Astrocyte of the spinal cord (primary cell): ENCODE results near the gene NIFK.
A peak's percentile ranks its signal among the peaks of the same experiment; 100 is the strongest.
"Not testable (repeated sequence)": the region's sequence is repeated elsewhere in the genome, so short reads cannot be mapped to it uniquely, and the experiment has no call there.

Experiments used
- DNase-seq: peaks from one replicate; pipeline ENCODE4 v3.0.0; 2011; ENCODE audit warnings: low read depth, low spot score
- H3K4me3 ChIP-seq: 2 replicates; pipeline ENCODE4 v1.5.1; 2011; ENCODE audit warnings: low read depth, mild to moderate bottlenecking, low read length, moderate library complexity
- CTCF ChIP-seq: IDR thresholded peaks from 2 replicates; pipeline ENCODE4 v1.5.1; 2012; ENCODE audit warnings: low read depth, mild to moderate bottlenecking, low read length, inconsistent platforms
- in situ Hi-C: cut with HindIII; loops from 2 replicates; pipeline ENCODE4 v1.10.0; 2017; ENCODE audit warnings: low sequenced_read_pairs

The NIFK gene

DNA sequence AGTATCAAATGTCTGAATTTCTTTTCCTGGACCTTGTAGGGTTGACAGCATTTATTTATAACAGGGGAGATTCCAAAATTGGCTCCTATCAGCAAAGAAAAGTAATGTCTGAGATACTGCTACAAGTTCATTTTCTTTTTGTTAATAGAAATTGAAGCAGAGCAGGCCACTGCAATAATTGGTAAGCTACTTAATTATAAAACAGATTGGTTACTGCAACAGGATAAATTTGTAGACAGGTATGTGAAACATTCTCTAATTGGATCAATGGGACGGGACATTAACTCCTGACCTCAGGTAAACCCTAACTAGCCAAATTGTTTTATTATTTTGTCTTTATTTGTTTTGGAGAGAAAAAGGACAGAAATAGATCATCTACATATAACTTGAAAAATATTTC lies 20.5 kb downstream of the NIFK start:
- in situ Hi-C loops: no loop called here

DNA sequence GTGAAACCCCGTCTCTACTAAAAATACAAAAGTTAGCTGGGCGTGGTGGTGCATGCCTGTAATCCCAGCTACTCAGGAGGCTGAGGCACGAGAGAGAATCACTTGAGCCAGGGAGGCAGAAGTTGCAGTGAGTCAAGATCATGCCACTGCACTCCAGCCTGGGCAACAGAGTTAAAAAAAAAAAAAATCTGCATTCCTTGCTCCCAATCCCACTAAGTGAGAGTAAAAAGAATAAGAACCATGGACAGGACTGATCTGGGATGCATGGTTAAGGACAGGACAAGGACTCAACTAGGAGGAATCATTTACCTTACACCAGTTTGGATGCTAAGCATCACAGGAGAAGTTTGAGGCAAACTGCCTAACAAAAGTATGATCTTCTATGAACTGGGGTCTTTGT lies 25.2 kb downstream of the NIFK start:
- DNase-seq, in situ Hi-C loops, H3K4me3 ChIP-seq: not testable (repeated sequence)

More for the DNA sequence above, 20.5 kb downstream of the NIFK start:
- H3K4me3 ChIP-seq: no peak overlapping the region
- no peak for DNase-seq
- no peak for TF ChIP-seq CTCF

GRCh38 chr2:121710470-121711170 lies 26.1 kb downstream of the NIFK start:
- H3K4me3 ChIP-seq: no peak overlapping the region
- TF ChIP-seq CTCF: no peak
- DNase-seq: no peak
- in situ Hi-C loops: no loop called here

DNA sequence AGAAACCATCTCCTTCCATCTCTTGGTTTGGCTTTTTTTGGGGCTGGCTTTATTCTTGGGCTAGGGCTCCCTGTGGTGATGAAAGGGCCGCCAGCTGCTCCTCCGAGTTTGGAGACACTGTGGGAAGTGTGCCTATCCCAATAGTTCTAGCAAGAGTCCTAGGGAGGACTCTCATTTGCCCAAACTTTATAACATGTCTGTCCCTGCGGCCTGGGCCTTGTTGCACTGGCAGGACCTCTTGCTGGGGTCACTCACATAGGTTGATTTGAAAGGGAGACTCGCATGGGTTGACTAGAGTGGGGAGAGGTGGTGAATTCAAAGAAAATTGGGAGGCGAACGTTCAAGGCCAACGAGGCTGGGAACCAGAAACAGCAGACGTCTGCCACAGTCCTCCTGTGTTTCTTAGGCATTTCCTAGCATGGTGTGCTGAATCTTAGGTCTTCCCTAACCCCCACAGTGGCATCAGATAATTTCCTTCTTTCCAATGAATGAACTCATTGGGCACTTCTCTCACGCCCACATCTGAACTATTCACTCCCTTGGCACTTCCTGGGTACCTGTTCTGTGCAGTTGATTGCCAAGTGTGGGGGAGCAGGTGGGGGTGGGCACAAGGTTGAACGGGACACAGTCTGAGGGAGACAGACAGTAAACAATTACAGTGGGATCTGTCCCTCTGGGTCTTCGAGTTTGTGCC lies 26.8 kb downstream of the NIFK start:
- TF ChIP-seq CTCF: no peak
- no peak overlapping the region for H3K4me3 ChIP-seq
- in situ Hi-C loops: no loop called here
- no peak for DNase-seq

DNA sequence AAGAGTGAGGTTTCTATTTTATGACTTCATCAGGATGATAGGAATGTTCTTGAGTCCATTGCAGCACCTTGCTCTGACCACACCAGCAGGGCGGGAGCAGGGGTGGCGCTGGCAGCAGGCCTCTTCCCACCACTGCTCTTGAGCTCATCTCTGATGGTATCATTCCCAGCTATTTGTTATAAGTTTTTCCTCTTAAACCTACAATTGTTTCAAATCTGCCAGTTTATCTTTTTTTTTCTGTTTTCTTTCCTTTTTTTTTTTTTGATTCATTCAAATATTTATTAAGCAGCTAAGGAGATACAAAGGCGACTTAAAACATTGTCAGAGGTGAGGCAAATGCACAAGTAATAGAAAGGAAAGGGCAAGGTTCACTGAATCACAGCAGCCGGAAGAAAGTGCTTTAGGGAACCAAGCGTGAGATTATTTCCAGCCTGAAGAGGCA lies 28.7 kb downstream of the NIFK start:
- TF ChIP-seq CTCF: no peak
- no peak overlapping the region for H3K4me3 ChIP-seq
- in situ Hi-C loops: no loop called here
- DNase-seq: peak; percentile 17

DNA sequence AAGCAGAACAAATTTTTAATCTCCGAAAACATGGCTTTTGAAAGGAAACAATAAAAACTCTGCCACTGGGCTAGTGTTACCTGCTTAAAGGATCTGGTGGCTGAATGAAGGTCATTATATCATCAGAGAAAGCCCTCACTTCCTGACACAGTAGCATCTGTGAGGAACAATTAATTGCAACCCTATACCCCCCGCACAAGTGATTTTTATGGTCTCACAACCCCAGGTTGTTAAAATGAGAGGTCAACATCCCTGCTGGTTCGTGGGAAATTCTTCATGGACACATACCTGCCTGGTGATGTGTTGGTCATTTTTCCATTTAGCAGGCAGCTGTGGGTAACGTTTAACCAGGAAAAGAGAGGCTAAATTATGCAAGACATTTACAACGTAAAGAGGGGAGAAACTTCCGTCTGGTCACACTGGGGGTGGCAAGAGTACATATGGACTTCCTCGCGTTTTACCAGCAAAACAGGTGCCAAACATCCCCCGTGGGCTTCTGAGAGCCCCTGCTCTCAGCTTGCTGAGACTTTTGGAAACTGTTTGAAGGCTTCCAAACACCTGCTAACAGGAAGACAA lies 29.2 kb downstream of the NIFK start:
- H3K4me3 ChIP-seq: no peak overlapping the region
- in situ Hi-C loops: no loop called here
- TF ChIP-seq CTCF: no peak
- no peak for DNase-seq

- DNase-seq: no peak
- no peak overlapping the region for H3K4me3 ChIP-seq
- TF ChIP-seq CTCF: no peak
- in situ Hi-C loops: no loop called here
These were observed 30.7 kb downstream of the NIFK start for GRCh38 chr2:121705958-121706357.
